HepG2 (cell line): Measurements from ENCODE around the gene FUCA2.

Source experiments
- CTCF ChIP-seq: sonication (generic); formaldehyde crosslinking; IDR thresholded peaks from 2 replicates; pipeline ENCODE4 v1.5.0; 2020; ENCODE audit warnings: mild to moderate bottlenecking, missing genetic modification reagents, moderate library complexity
- FOSL1 ChIP-seq: sonication (generic); formaldehyde crosslinking; IDR thresholded peaks from 2 replicates; pipeline ENCODE4 v1.9.0; 2021; ENCODE audit warnings: missing genetic modification reagents, borderline replicate concordance
- NR2C2 ChIP-seq: sonication (generic); formaldehyde crosslinking; IDR thresholded peaks from 2 replicates; pipeline ENCODE4 v1.4.0; 2020; ENCODE audit warnings: missing genetic modification reagents, mild to moderate bottlenecking, moderate library complexity, borderline replicate concordance
- PHF8 ChIP-seq: sonication (generic); formaldehyde crosslinking; IDR thresholded peaks from 2 replicates; pipeline ENCODE4 v1.5.0; 2020; ENCODE audit warnings: missing genetic modification reagents
- RAD21 ChIP-seq: fragments of 450-650 bp; formaldehyde crosslinking; IDR thresholded peaks from 2 replicates; pipeline ENCODE4 v1.5.0; 2020; ENCODE audit warnings: mild to moderate bottlenecking
- SP1 ChIP-seq, 2 experiments: fragments of 450-650 bp in 1 of 2; sonication (generic) in 1 of 2; formaldehyde crosslinking in 1 of 2; IDR thresholded peaks; 2 replicates each; pipeline versions ENCODE4 v1.4.0 to v1.6.1; 2016 to 2020; ENCODE audit warnings: missing genetic modification reagents in 1 of 2
- TAF1 ChIP-seq: sonication (generic); formaldehyde crosslinking; IDR thresholded peaks from 2 replicates; pipeline ENCODE4 v1.4.0; 2020; ENCODE audit warnings: missing genetic modification reagents
- TF ChIP-seq, protein P1 (sequence below): sonication (generic); formaldehyde crosslinking; IDR thresholded peaks from 2 replicates; pipeline ENCODE4 v1.8.0; 2022; ENCODE audit warnings: missing genetic modification reagents, low read depth, mild to moderate bottlenecking, borderline replicate concordance

DNA sequence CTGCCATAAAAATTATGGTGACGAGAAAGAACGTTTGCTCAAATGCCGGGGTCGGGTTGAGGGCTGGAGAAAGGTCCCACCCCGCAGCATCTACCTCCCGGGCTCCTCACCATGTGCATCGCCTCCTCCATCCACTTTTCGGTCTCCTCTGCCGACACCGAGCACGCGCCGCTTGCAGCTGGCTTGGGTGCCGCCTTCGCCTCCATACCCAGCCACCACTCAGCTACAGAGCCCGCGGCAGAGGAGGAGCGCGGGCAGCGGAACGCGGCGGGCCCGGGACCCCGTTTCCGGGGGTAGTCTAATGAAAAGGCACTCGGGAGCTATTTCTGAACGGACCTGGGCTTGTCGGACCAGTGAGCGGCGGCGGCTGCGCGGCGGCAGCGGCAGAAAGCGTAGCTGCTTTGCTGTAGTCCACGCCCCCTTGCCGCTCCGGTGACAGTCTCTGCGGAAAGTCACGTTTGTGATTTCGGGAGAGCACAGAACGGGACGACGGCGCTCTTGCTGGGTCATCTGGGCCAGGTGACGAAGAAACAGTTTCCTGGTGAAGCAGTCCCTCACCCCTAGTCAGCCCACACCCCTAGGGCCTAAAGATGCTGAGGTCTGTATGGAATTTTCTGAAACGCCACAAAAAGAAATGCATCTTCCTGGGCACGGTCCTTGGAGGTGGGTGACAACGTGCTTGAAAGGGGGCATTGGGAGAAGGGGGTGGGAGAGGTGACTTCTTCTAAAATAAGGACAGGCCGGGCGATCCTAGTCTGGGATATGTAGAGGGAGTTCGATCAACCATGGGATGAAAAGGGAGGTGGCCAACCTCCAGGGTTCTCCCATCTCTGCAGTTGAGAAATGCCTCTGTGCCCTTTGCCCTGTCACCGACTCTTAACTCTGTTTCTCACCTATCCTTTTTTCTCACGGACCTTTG is 60.8 kb downstream of the FUCA2 start, which contains the start of the genes ADAT2 and PEX3:
- 0 out of 2 replicates have a peak, but pooled peaks have one; percentile 21 for TF ChIP-seq FOSL1
- peak; percentile 81 for TF ChIP-seq NR2C2 (CRISPR knock-in tag)
- TF ChIP-seq, protein P1, sequence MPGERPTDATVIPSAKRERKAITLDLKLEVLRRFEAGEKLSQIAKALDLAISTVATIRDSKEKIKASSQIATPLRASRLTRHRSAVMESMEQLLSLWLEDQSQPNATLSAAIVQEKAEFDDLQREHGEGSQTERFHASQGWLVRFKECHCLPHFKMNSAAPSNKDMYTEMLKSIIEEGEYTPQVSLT (CRISPR knock-in tag): peak; percentile 98; the same call in 1 of the 2 replicates
- peak; percentile 91 for TF ChIP-seq RAD21 (CRISPR knock-in tag)
- TF ChIP-seq CTCF: peak; percentile 39; the same call in 1 of the 2 replicates
- TF ChIP-seq PHF8 (CRISPR knock-in tag): peak; percentile 92
- TF ChIP-seq SP1 (IDR thresholded peaks at IDR 0.05): no peak
- TF ChIP-seq SP1 (CRISPR knock-in tag; IDR thresholded peaks at IDR 0.05): peak; percentile 97
- peak; percentile 98 for TF ChIP-seq TAF1 (CRISPR knock-in tag)
